Measurements from ENCODE around the gene KCNIP3. TPM values are rescaled to one million over a fixed set of nuclear protein-coding genes. Genes with fewer than 3 reads are reported as not detected.

The KCNIP3 gene
- total and polyA plus RNA-seq, 4 donors, result 0.26 to 1.1 (median 0.62) TPM

DNA sequence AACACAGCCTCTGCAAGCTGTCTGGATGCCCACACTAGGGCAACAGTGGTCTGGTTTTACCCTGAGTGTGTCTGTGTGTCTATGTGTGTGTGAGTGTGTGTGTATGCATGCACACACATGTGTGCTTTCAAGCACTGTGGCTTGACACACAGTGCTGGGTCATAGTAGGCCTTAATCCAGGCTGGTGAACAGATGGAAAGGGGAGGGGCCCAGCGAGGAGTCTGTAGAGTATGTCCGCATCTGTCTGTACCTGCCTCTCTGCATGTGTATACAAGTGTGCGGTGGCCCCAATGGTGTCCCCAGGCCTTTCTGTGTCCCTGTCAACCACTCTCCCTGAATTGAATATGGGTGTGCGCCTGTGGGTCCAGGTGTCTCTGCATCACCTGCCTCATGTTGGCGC lies 9.3 kb upstream of the KCNIP3 start:
- Histone ChIP-seq H3K27ac (ENCODE audit: low read depth in 1 of 2, low read length in 2 of 2) (no peak overlapping the region), H3K9ac (ENCODE audit: low read depth in 1 of 2, low read length in 2 of 2) (no peak overlapping the region), H3K27me3 (ENCODE audit: control insufficient read depth in 4 of 4, insufficient read depth in 4 of 4, low read length in 3 of 4) (no peaks in the 10 kb centered on the region), H3K4me3 (ENCODE audit: low read depth in 1 of 3, low read length in 3 of 3) (no peak overlapping the region), H3K9me3 (ENCODE audit: control insufficient read depth in 4 of 4, low read length in 3 of 4) (peaks cover 0 to 7% (median 5%) of the 10 kb centered on the region in 4 donors), H3K36me3 (ENCODE audit: control insufficient read depth in 4 of 4, insufficient read depth in 3 of 4, low read depth in 1 of 4, low read length in 3 of 4) (no peaks in the 10 kb centered on the region), H3K4me1 (ENCODE audit: control insufficient read depth in 4 of 4, insufficient read depth in 4 of 4, low read length in 3 of 4) (no peaks in the 10 kb centered on the region)
- no peak for TF ChIP-seq TAF1 (conservative IDR thresholded peaks at IDR 0.05)
- TF ChIP-seq RXRA (IDR thresholded peaks at IDR 0.05), result no peak
- no peak for TF ChIP-seq YY1 (IDR thresholded peaks at IDR 0.05)
- no peak for TF ChIP-seq GABPA (IDR thresholded peaks at IDR 0.05 in 1 of 2, conservative IDR thresholded peaks at IDR 0.05 in 1 of 2)
- 96% methylated on average over 5 of the region's 5 CpGs for WGBS
- DNase-seq (ENCODE audit: low spot score), result no peak

- no peaks in the 10 kb centered on the region for H3K4me1 ChIP-seq (ENCODE audit: control insufficient read depth in 4 of 4, insufficient read depth in 4 of 4, low read length in 3 of 4)
- peaks cover 0 to 7% (median 5%) of the 10 kb centered on the region in 4 donors for H3K9me3 ChIP-seq (ENCODE audit: control insufficient read depth in 4 of 4, low read length in 3 of 4)
- H3K27ac ChIP-seq (ENCODE audit: low read depth in 1 of 2, low read length in 2 of 2), result no peak overlapping the region
- no peaks in the 10 kb centered on the region for H3K27me3 ChIP-seq (ENCODE audit: control insufficient read depth in 4 of 4, insufficient read depth in 4 of 4, low read length in 3 of 4)
- no peak overlapping the region for H3K4me3 ChIP-seq (ENCODE audit: low read depth in 1 of 3, low read length in 3 of 3)
- WGBS, result 68% methylated on average over 7 of the region's 7 CpGs
- H3K36me3 ChIP-seq (ENCODE audit: control insufficient read depth in 4 of 4, insufficient read depth in 3 of 4, low read depth in 1 of 4, low read length in 3 of 4), result no peaks in the 10 kb centered on the region
- no peak for DNase-seq (ENCODE audit: low spot score)
- TF ChIP-seq, protein P1, sequence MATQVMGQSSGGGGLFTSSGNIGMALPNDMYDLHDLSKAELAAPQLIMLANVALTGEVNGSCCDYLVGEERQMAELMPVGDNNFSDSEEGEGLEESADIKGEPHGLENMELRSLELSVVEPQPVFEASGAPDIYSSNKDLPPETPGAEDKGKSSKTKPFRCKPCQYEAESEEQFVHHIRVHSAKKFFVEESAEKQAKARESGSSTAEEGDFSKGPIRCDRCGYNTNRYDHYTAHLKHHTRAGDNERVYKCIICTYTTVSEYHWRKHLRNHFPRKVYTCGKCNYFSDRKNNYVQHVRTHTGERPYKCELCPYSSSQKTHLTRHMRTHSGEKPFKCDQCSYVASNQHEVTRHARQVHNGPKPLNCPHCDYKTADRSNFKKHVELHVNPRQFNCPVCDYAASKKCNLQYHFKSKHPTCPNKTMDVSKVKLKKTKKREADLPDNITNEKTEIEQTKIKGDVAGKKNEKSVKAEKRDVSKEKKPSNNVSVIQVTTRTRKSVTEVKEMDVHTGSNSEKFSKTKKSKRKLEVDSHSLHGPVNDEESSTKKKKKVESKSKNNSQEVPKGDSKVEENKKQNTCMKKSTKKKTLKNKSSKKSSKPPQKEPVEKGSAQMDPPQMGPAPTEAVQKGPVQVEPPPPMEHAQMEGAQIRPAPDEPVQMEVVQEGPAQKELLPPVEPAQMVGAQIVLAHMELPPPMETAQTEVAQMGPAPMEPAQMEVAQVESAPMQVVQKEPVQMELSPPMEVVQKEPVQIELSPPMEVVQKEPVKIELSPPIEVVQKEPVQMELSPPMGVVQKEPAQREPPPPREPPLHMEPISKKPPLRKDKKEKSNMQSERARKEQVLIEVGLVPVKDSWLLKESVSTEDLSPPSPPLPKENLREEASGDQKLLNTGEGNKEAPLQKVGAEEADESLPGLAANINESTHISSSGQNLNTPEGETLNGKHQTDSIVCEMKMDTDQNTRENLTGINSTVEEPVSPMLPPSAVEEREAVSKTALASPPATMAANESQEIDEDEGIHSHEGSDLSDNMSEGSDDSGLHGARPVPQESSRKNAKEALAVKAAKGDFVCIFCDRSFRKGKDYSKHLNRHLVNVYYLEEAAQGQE (IDR thresholded peaks at IDR 0.05), result no peak
- TF ChIP-seq CTCF (IDR thresholded peaks at IDR 0.05; ENCODE audit: low read depth, low read length, missing input control), result peak; percentile 29
- no peak overlapping the region for H3K9ac ChIP-seq (ENCODE audit: low read depth in 1 of 2, low read length in 2 of 2)
Measured at GRCh38 chr2:95289253-95289652, 7.9 kb upstream of the KCNIP3 start.

- Histone ChIP-seq H3K9me3 (ENCODE audit: control insufficient read depth in 4 of 4, low read length in 3 of 4) (peaks cover 0 to 7% (median 5%) of the 10 kb centered on the region in 4 donors), H3K4me1 (ENCODE audit: control insufficient read depth in 4 of 4, insufficient read depth in 4 of 4, low read length in 3 of 4) (no peaks in the 10 kb centered on the region), H3K9ac (ENCODE audit: low read depth in 1 of 2, low read length in 2 of 2) (no peak overlapping the region), H3K27me3 (ENCODE audit: control insufficient read depth in 4 of 4, insufficient read depth in 4 of 4, low read length in 3 of 4) (no peaks in the 10 kb centered on the region), H3K36me3 (ENCODE audit: control insufficient read depth in 4 of 4, insufficient read depth in 3 of 4, low read depth in 1 of 4, low read length in 3 of 4) (no peaks in the 10 kb centered on the region), H3K4me3 (ENCODE audit: low read depth in 1 of 3, low read length in 3 of 3) (no peak overlapping the region), H3K27ac (ENCODE audit: low read depth in 1 of 2, low read length in 2 of 2) (no peak overlapping the region)
- DNase-seq (ENCODE audit: low spot score), result no peak
- TF ChIP-seq, protein P2, sequence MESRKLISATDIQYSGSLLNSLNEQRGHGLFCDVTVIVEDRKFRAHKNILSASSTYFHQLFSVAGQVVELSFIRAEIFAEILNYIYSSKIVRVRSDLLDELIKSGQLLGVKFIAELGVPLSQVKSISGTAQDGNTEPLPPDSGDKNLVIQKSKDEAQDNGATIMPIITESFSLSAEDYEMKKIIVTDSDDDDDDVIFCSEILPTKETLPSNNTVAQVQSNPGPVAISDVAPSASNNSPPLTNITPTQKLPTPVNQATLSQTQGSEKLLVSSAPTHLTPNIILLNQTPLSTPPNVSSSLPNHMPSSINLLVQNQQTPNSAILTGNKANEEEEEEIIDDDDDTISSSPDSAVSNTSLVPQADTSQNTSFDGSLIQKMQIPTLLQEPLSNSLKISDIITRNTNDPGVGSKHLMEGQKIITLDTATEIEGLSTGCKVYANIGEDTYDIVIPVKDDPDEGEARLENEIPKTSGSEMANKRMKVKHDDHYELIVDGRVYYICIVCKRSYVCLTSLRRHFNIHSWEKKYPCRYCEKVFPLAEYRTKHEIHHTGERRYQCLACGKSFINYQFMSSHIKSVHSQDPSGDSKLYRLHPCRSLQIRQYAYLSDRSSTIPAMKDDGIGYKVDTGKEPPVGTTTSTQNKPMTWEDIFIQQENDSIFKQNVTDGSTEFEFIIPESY (IDR thresholded peaks at IDR 0.05), result no peak
- TF ChIP-seq SP1 (IDR thresholded peaks at IDR 0.05) (no peak), HNF4G (IDR thresholded peaks at IDR 0.05) (no peak), ATF3 (IDR thresholded peaks at IDR 0.05) (no peak), NR2F2 (IDR thresholded peaks at IDR 0.05) (no peak), RXRA (IDR thresholded peaks at IDR 0.05) (no peak), CTCF (IDR thresholded peaks at IDR 0.05; ENCODE audit: low read depth, low read length, missing input control) (no peak), GABPA (IDR thresholded peaks at IDR 0.05 in 1 of 2, conservative IDR thresholded peaks at IDR 0.05 in 1 of 2) (no peak), YY1 (IDR thresholded peaks at IDR 0.05) (no peak)
- TF ChIP-seq, protein P1 (IDR thresholded peaks at IDR 0.05), result no peak
- TF ChIP-seq, protein P3, sequence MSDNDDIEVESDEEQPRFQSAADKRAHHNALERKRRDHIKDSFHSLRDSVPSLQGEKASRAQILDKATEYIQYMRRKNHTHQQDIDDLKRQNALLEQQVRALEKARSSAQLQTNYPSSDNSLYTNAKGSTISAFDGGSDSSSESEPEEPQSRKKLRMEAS (IDR thresholded peaks at IDR 0.05), result no peak
Measured at GRCh38 chr2:95291222-95291621, 5.9 kb upstream of the KCNIP3 start.

Measured in liver (tissue), 9 donors.